ENCODE measurements around the gene HES1.

HES1 gene

DNA sequence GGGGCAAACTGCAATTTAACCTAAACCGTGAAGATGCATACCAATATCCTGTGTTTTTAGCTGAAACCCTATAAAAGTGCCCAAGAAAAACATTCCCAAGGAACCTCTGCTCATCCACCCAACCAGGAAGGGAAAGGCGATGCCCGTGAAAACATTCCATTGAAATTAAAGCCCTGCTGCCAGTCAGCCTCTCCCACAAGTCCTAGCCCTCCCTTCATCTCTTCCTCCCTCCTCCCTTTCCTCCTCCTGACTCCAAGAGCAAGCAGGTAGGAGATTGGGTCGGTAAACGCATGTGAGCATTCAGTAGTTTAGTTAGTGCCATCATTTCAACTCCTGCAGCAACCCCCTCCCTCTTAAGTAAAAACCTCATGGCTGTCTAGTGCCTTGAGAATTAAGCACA, 27.7 kb downstream of the HES1 start:
- H3K4me3 ChIP-seq (replicated peaks; ENCODE audit: insufficient read depth, low read length): no peak overlapping the region
- no peak overlapping the region for H3K27ac ChIP-seq (replicated peaks)
- TF ChIP-seq POLR2AphosphoS5 (IDR thresholded peaks at IDR 0.05; ENCODE audit: low read depth): no peak
- TF ChIP-seq, protein P1, sequence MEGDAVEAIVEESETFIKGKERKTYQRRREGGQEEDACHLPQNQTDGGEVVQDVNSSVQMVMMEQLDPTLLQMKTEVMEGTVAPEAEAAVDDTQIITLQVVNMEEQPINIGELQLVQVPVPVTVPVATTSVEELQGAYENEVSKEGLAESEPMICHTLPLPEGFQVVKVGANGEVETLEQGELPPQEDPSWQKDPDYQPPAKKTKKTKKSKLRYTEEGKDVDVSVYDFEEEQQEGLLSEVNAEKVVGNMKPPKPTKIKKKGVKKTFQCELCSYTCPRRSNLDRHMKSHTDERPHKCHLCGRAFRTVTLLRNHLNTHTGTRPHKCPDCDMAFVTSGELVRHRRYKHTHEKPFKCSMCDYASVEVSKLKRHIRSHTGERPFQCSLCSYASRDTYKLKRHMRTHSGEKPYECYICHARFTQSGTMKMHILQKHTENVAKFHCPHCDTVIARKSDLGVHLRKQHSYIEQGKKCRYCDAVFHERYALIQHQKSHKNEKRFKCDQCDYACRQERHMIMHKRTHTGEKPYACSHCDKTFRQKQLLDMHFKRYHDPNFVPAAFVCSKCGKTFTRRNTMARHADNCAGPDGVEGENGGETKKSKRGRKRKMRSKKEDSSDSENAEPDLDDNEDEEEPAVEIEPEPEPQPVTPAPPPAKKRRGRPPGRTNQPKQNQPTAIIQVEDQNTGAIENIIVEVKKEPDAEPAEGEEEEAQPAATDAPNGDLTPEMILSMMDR (IDR thresholded peaks at IDR 0.05; ENCODE audit: insufficient read depth, low read length): no peak
- TF ChIP-seq, protein P2, sequence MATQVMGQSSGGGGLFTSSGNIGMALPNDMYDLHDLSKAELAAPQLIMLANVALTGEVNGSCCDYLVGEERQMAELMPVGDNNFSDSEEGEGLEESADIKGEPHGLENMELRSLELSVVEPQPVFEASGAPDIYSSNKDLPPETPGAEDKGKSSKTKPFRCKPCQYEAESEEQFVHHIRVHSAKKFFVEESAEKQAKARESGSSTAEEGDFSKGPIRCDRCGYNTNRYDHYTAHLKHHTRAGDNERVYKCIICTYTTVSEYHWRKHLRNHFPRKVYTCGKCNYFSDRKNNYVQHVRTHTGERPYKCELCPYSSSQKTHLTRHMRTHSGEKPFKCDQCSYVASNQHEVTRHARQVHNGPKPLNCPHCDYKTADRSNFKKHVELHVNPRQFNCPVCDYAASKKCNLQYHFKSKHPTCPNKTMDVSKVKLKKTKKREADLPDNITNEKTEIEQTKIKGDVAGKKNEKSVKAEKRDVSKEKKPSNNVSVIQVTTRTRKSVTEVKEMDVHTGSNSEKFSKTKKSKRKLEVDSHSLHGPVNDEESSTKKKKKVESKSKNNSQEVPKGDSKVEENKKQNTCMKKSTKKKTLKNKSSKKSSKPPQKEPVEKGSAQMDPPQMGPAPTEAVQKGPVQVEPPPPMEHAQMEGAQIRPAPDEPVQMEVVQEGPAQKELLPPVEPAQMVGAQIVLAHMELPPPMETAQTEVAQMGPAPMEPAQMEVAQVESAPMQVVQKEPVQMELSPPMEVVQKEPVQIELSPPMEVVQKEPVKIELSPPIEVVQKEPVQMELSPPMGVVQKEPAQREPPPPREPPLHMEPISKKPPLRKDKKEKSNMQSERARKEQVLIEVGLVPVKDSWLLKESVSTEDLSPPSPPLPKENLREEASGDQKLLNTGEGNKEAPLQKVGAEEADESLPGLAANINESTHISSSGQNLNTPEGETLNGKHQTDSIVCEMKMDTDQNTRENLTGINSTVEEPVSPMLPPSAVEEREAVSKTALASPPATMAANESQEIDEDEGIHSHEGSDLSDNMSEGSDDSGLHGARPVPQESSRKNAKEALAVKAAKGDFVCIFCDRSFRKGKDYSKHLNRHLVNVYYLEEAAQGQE (IDR thresholded peaks at IDR 0.05; ENCODE audit: insufficient replicate concordance, low read depth): no peak
- TF ChIP-seq GABPA (IDR thresholded peaks at IDR 0.05; ENCODE audit: low read depth): no peak
- no peak for TF ChIP-seq SPI1 (IDR thresholded peaks at IDR 0.05; ENCODE audit: borderline replicate concordance, low read depth)
- no peak for DNase-seq (ENCODE audit: low read depth in 1 of 2, low spot score in 1 of 2)
- H3K27me3 ChIP-seq (ENCODE audit: insufficient read depth, poor library complexity, severe bottlenecking): no peaks in the 10 kb centered on the region

DNA sequence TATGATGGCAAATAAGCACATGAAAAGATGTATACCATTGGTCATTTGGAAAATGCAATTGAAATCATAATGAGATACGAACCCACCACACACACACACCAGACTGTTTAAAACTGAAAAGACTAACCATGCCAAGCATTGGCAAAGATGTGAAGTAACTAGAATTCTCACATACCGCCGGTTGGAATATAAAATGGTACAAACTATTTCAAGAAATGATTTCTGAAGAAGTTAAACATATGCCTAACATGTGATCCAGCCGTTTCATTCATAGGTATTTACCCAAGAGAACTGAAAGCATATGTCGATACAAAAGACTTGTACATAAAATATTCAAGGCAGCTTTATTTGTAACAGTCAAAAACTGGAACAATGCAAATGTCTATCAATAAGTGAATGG, 28.9 kb downstream of the HES1 start:
- Histone ChIP-seq H3K27me3 (ENCODE audit: insufficient read depth, poor library complexity, severe bottlenecking) (no peaks in the 10 kb centered on the region), H3K27ac (replicated peaks) (peak overlapping the region; percentile 63), H3K4me3 (replicated peaks; ENCODE audit: insufficient read depth, low read length) (no peak overlapping the region)
- no peak for TF ChIP-seq POLR2AphosphoS5 (IDR thresholded peaks at IDR 0.05; ENCODE audit: low read depth)
- no peak for TF ChIP-seq GABPA (IDR thresholded peaks at IDR 0.05; ENCODE audit: low read depth)
- TF ChIP-seq, protein P1 (IDR thresholded peaks at IDR 0.05; ENCODE audit: insufficient read depth, low read length): no peak
- TF ChIP-seq, protein P2 (IDR thresholded peaks at IDR 0.05; ENCODE audit: insufficient replicate concordance, low read depth): no peak
- TF ChIP-seq SPI1 (IDR thresholded peaks at IDR 0.05; ENCODE audit: borderline replicate concordance, low read depth): no peak
- no peak for DNase-seq (ENCODE audit: low read depth in 1 of 2, low spot score in 1 of 2)

DNA sequence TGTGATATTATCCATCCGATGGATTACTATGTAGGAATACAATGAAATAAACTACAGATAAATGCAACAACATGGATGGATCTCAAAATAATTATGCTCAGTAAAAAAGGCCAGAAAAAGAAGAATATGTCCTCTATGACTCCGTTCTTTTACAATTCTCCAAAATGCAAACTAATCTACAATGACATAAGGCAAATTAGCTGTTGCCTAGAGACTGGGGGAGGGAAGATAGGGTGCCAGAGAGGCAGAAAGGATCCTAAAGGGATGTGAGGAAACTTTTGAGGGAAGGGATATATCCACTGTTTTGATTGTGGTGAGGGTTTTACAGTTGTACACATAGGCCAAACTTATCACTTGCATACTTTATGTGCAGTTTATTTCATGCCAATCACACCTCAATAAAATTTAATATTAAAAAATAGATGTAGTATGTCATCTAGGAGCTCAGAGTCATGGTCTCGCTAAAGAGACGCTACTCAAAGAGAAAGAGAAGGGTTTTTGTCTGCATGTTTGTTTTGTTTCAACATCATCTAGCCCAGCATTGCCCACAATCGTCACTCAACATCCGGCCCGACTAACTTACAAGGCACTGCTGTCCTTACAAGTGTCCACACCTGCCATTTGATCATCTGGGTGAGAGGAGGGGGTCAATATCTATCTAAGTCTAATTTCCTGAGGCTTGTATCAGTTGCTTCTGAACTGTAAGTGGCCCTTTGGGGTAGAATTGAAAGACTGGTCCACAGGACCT, 29.5 kb downstream of the HES1 start:
- TF ChIP-seq, protein P1 (IDR thresholded peaks at IDR 0.05; ENCODE audit: insufficient read depth, low read length): no peak
- TF ChIP-seq, protein P2 (IDR thresholded peaks at IDR 0.05; ENCODE audit: insufficient replicate concordance, low read depth): no peak
- TF ChIP-seq POLR2AphosphoS5 (IDR thresholded peaks at IDR 0.05; ENCODE audit: low read depth): no peak
- TF ChIP-seq SPI1 (IDR thresholded peaks at IDR 0.05; ENCODE audit: borderline replicate concordance, low read depth): no peak
- no peak for TF ChIP-seq GABPA (IDR thresholded peaks at IDR 0.05; ENCODE audit: low read depth)
- H3K27ac ChIP-seq (replicated peaks): peak overlapping the region; percentile 63
- peak; percentile 66 to 79 for DNase-seq (ENCODE audit: low read depth in 1 of 2, low spot score in 1 of 2)
- no peaks in the 10 kb centered on the region for H3K27me3 ChIP-seq (ENCODE audit: insufficient read depth, poor library complexity, severe bottlenecking)
- no peak overlapping the region for H3K4me3 ChIP-seq (replicated peaks; ENCODE audit: insufficient read depth, low read length)
